Hindlimb muscle (tissue), 1 donor: ENCODE measurements around the gene DIS3L2. TPM values are rescaled to one million over a fixed set of nuclear protein-coding genes. Genes with fewer than 3 reads are reported as not detected.

ENCODE experiments used
- DNase-seq: peaks from one replicate; pipeline ENCODE4 v3.0.0-alpha.2; 2013
- polyA plus RNA-seq: library from polyadenylated mRNA; unstranded; fragments of 120-200 nt; gene quantifications from one replicate; pipeline ENCODE4 v1.2.1, GENCODE V29; 2013; ENCODE audit not compliant: insufficient read length

The DIS3L2 gene
- polyA plus RNA-seq, 1 donor, result 25.9 TPM

- no peak for DNase-seq
Observed at GRCh38 chr2:231955758-231956472, 5.6 kb upstream of the DIS3L2 start.

- DNase-seq, result no peak
Observed at GRCh38 chr2:231957913-231958763, 3.4 kb upstream of the DIS3L2 start.

GRCh38 chr2:231960810-231961348, 634 bp upstream of the DIS3L2 start:
- no peak for DNase-seq

- no peak for DNase-seq
Observed at GRCh38 chr2:231965102-231965501, 3.6 kb downstream of the DIS3L2 start.

GRCh38 chr2:231966886-231967285, 5.4 kb downstream of the DIS3L2 start:
- DNase-seq, result no peak

- DNase-seq, result no peak
Observed at GRCh38 chr2:231968820-231969219, 7.3 kb downstream of the DIS3L2 start.

- DNase-seq, result no peak
Observed at GRCh38 chr2:231970461-231970860, 8.9 kb downstream of the DIS3L2 start.

GRCh38 chr2:231975001-231975400, 13.5 kb downstream of the DIS3L2 start:
- DNase-seq, result no peak

GRCh38 chr2:231977430-231977829, 15.9 kb downstream of the DIS3L2 start:
- DNase-seq, result no peak

GRCh38 chr2:231984992-231985391, 23.5 kb downstream of the DIS3L2 start:
- DNase-seq, result no peak

- DNase-seq, result no peak
Observed at GRCh38 chr2:231985823-231986261, 24.3 kb downstream of the DIS3L2 start.

GRCh38 chr2:231987124-231987727, 25.7 kb downstream of the DIS3L2 start:
- DNase-seq, result no peak

GRCh38 chr2:231988179-231988866, 26.8 kb downstream of the DIS3L2 start:
- no peak for DNase-seq

- no peak for DNase-seq
Observed at GRCh38 chr2:231991664-231992063, 30.2 kb downstream of the DIS3L2 start.

- DNase-seq, result no peak
Observed at GRCh38 chr2:231992888-231993287, 31.4 kb downstream of the DIS3L2 start.

- DNase-seq, result no peak
Observed at GRCh38 chr2:231996797-231997540, 35.5 kb downstream of the DIS3L2 start.

GRCh38 chr2:231998046-231998445, 36.5 kb downstream of the DIS3L2 start:
- DNase-seq, result no peak

GRCh38 chr2:232000439-232000838, 38.9 kb downstream of the DIS3L2 start:
- no peak for DNase-seq

GRCh38 chr2:232001073-232001472, 39.6 kb downstream of the DIS3L2 start:
- DNase-seq, result no peak

- no peak for DNase-seq
Observed at GRCh38 chr2:232006253-232006652, 44.7 kb downstream of the DIS3L2 start.

- DNase-seq, result no peak
Observed at GRCh38 chr2:232008907-232009638, 47.6 kb downstream of the DIS3L2 start.
